ENCODE data around the gene NYNRIN. TPM values are rescaled to one million over a fixed set of nuclear protein-coding genes. Genes with fewer than 3 reads are reported as not detected.

NYNRIN gene
- total RNA-seq, 1 experiment from 2014 or later = 0.27 TPM

DNA sequence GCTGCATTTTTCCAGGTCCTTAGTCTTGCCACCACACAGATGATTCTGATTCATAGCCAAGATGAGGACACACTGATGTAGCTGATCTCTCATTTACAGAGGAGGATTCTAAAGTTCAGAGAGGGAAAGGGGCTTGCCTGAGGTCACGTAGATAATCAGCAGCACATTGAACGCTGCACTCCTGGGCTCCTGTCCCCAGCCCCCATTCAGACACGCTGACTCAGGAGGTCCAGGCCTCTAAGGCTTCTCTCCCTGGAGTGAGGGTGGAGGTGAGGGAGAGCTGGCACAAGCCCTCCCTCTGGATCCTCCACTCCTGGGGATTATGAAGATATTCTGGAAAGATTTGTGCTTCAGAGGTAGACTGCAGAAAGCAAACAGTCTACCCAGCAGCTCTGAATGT lies 20.5 kb upstream of the NYNRIN start (continued):
- TF ChIP-seq, protein P1, sequence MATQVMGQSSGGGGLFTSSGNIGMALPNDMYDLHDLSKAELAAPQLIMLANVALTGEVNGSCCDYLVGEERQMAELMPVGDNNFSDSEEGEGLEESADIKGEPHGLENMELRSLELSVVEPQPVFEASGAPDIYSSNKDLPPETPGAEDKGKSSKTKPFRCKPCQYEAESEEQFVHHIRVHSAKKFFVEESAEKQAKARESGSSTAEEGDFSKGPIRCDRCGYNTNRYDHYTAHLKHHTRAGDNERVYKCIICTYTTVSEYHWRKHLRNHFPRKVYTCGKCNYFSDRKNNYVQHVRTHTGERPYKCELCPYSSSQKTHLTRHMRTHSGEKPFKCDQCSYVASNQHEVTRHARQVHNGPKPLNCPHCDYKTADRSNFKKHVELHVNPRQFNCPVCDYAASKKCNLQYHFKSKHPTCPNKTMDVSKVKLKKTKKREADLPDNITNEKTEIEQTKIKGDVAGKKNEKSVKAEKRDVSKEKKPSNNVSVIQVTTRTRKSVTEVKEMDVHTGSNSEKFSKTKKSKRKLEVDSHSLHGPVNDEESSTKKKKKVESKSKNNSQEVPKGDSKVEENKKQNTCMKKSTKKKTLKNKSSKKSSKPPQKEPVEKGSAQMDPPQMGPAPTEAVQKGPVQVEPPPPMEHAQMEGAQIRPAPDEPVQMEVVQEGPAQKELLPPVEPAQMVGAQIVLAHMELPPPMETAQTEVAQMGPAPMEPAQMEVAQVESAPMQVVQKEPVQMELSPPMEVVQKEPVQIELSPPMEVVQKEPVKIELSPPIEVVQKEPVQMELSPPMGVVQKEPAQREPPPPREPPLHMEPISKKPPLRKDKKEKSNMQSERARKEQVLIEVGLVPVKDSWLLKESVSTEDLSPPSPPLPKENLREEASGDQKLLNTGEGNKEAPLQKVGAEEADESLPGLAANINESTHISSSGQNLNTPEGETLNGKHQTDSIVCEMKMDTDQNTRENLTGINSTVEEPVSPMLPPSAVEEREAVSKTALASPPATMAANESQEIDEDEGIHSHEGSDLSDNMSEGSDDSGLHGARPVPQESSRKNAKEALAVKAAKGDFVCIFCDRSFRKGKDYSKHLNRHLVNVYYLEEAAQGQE (IDR thresholded peaks at IDR 0.05; ENCODE audit: low read depth) = no peak
- TF ChIP-seq, protein P2, sequence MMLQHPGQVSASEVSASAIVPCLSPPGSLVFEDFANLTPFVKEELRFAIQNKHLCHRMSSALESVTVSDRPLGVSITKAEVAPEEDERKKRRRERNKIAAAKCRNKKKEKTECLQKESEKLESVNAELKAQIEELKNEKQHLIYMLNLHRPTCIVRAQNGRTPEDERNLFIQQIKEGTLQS (IDR thresholded peaks at IDR 0.05) = no peak
- TF ChIP-seq EZH2phosphoT487 (IDR thresholded peaks at IDR 0.05; ENCODE audit: borderline replicate concordance) (no peak), EGR1 (IDR thresholded peaks at IDR 0.05; ENCODE audit: low read depth) (no peak), EZH2 (IDR thresholded peaks at IDR 0.05) (no peak), FOSL1 (IDR thresholded peaks at IDR 0.05; ENCODE audit: low read depth) (no peak), CEBPB (IDR thresholded peaks at IDR 0.05; ENCODE audit: low read depth) (no peak)

DNA sequence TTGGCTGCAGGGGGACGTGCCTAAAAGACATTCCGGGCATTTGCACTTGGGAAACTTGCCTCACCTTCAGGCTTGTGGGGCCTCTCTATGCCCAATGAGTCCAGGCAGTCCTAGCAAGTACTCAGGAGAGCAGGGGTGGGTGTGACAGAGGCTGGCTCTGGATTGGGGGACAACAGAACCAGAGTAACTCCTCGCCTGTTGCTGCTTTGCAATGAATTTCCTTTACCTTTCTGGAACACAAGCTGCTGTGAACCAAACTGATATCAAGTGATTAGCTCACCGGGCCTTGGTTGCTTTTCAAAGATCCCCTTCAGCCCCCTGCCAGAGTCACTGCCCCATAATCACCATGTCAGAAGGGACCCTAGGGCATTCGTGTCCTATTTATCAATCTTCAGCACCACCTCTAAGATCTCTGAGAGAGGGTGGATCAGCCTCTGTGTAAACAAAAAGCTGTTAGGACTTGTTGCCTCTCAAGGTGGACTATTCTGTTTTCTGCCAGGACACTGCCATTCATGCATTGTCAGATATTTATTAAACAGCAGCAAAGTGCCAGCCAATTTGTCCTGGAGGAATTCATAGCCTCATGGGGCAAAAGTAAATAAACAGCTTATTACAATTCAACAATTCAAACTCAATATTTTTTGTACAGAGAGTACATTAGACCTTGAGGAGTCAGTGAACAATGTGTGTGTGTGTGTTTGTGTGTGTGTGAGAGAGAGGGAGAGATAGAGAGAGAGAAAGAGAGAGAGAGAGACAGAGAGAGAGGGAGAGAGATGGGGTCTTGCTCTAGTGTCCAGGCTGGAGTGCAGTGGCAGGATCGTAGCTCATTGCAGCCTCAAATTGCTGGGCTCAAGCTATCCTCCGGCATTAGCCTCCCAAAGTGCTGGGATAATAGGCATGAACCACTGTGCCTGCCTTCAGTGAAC lies 19.6 kb upstream of the NYNRIN start:
- Histone ChIP-seq H2AFZ (ENCODE audit: low read depth, low read length, poor library complexity, severe bottlenecking) (no peak overlapping the region), H3K9me3 (ENCODE audit: control insufficient read depth in 1 of 2, insufficient read depth in 1 of 2, low read depth in 1 of 2, low read length in 2 of 2) (no peaks in the 10 kb centered on the region), H3K4me3 (replicated peaks in 1 of 2; ENCODE audit: low read depth in 1 of 2, low read length in 2 of 2) (no peak overlapping the region), H3K27me3 (ENCODE audit: insufficient read depth, low read length) (no peaks in the 10 kb centered on the region), H3K36me3 (ENCODE audit: control insufficient read depth in 1 of 2, insufficient read depth in 2 of 2, low read length in 2 of 2) (no peaks in the 10 kb centered on the region), H3K79me2 (ENCODE audit: insufficient read depth, low read length) (no peaks in the 10 kb centered on the region), H3K4me2 (ENCODE audit: low read length) (no peak overlapping the region), H3K27ac (ENCODE audit: low read depth, low read length) (no peak overlapping the region), H3K9ac (ENCODE audit: low read length) (no peak overlapping the region), H4K20me1 (ENCODE audit: insufficient read depth) (no peaks in the 10 kb centered on the region), H3K4me1 (ENCODE audit: control insufficient read depth in 1 of 2, insufficient read depth in 2 of 2, low read length in 2 of 2) (peaks cover 0 to 6% of the 10 kb centered on the region in 2 experiments; a peak in 1 of 4 replicates), H3K9me2 (ENCODE audit: insufficient read depth) (no peaks in the 10 kb centered on the region)
- DNase-seq (ENCODE audit: low read depth, low spot score) (no peak), ATAC-seq (no peak)
- TF ChIP-seq, protein P1 (IDR thresholded peaks at IDR 0.05; ENCODE audit: low read depth) = no peak
- TF ChIP-seq EZH2phosphoT487 (IDR thresholded peaks at IDR 0.05; ENCODE audit: borderline replicate concordance) (no peak), ZNF274 (IDR thresholded peaks at IDR 0.05; ENCODE audit: low read depth, low read length) (no peak), FOSL1 (IDR thresholded peaks at IDR 0.05; ENCODE audit: low read depth) (no peak), YY1 (IDR thresholded peaks at IDR 0.05; ENCODE audit: extremely low read depth, insufficient replicate concordance, low read depth, low read length) (no peak)
- TF ChIP-seq, protein P2 (IDR thresholded peaks at IDR 0.05) = no peak
- intact Hi-C loops (cut with micrococcal nuclease) = no loop called here
- CTCF ChIA-PET = interaction anchor here (2.4 kb wide), 1 partner anchor 13 kb away, joined by 7 read pairs; no protein-coding TSS in a partner anchor
- no TSS peak for BruUV-seq (replicated peaks)
- POLR2A ChIA-PET = no interaction called here
- RAD21 ChIA-PET (ENCODE audit: low non-redundant PET in 1 of 2, low total read pairs in 2 of 2, uncharacterized antibody in 2 of 2, unreplicated experiment in 2 of 2) = no interaction called here

All from HCT116 (cell line).